ENCODE measurements around the gene MYBPH. TPM values are rescaled to one million over a fixed set of nuclear protein-coding genes. Genes with fewer than 3 reads are reported as not detected.

Gene MYBPH
- total RNA-seq, 4 donors from 2014 or later = not detected

DNA sequence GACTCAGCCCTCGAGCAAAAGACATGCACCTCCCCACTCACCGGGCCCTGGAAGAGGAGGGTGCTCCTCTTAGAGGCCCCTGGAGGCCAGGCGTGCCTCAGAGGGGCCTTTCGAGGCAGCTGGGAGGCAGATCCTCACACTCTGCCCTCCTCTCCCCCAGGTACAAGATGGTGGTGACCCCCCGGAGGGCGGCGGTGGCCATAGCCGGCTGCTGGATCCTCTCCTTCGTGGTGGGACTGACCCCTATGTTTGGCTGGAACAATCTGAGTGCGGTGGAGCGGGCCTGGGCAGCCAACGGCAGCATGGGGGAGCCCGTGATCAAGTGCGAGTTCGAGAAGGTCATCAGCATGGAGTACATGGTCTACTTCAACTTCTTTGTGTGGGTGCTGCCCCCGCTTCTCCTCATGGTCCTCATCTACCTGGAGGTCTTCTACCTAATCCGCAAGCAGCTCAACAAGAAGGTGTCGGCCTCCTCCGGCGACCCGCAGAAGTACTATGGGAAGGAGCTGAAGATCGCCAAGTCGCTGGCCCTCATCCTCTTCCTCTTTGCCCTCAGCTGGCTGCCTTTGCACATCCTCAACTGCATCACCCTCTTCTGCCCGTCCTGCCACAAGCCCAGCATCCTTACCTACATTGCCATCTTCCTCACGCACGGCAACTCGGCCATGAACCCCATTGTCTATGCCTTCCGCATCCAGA, 10.4 kb downstream of the MYBPH start:
- H3K9me3 ChIP-seq = no peaks in the 10 kb centered on the region
- H3K36me3 ChIP-seq = no peaks in the 10 kb centered on the region
- WGBS, 2 donors = 92 to 93% methylated on average over 16 to 21 of the region's 28 CpGs
- DNase-seq (ENCODE audit: low spot score in 2 of 2) = no peak
- no peaks in the 10 kb centered on the region for H3K27me3 ChIP-seq
- TF ChIP-seq POLR2A (IDR thresholded peaks at IDR 0.05) (no peak), EP300 (IDR thresholded peaks at IDR 0.05) (no peak)
- TF ChIP-seq, protein P1, sequence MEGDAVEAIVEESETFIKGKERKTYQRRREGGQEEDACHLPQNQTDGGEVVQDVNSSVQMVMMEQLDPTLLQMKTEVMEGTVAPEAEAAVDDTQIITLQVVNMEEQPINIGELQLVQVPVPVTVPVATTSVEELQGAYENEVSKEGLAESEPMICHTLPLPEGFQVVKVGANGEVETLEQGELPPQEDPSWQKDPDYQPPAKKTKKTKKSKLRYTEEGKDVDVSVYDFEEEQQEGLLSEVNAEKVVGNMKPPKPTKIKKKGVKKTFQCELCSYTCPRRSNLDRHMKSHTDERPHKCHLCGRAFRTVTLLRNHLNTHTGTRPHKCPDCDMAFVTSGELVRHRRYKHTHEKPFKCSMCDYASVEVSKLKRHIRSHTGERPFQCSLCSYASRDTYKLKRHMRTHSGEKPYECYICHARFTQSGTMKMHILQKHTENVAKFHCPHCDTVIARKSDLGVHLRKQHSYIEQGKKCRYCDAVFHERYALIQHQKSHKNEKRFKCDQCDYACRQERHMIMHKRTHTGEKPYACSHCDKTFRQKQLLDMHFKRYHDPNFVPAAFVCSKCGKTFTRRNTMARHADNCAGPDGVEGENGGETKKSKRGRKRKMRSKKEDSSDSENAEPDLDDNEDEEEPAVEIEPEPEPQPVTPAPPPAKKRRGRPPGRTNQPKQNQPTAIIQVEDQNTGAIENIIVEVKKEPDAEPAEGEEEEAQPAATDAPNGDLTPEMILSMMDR (IDR thresholded peaks at IDR 0.05) = no peak
- H3K27ac ChIP-seq = no peak overlapping the region
- H3K4me1 ChIP-seq = peaks cover 0 to 4% (median 0%) of the 10 kb centered on the region in 4 donors
- no peak overlapping the region for H3K4me3 ChIP-seq

DNA sequence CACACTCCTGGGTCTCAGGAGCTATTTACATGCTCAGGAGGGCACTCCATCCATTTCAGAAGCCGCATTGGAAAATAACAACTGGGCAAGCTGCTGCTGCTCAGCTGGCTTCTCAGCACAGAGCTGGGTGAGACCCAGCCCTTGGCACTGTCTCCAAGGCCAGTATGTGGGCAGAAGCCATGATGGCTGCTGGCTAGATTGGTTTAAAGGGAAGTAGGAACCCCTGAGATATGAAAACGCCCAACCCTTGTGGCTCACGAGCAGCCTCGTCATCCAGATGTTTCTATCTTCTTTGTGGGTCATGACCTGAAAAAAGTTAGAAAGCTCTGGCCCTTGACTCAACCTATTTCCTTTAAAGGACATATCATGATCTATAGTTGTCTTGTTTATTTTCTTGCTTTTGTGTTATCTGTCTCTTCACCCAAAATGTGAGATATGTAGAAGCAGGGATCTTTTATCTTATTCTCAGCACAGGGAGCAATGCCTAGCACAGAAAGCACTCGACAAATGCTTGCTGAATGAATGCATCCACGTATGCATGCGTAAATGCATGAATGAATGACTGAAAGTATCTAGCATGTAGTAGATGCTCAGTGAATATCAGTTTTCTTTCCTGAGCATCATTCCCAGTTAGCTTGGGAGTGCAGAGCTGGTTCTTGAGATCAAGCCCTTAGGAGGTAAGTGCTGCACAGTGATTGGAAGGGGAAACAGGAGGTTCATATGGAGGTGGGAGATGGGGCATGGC, 11.6 kb downstream of the MYBPH start:
- 64 to 70% methylated on average over 7 of the region's 7 CpGs for WGBS, 2 donors
- no peak for DNase-seq (ENCODE audit: low spot score in 2 of 2)
- Histone ChIP-seq H3K27ac (no peak overlapping the region), H3K4me3 (no peak overlapping the region), H3K36me3 (no peaks in the 10 kb centered on the region), H3K4me1 (peaks cover 0 to 4% (median 0%) of the 10 kb centered on the region in 4 donors), H3K27me3 (no peaks in the 10 kb centered on the region), H3K9me3 (no peaks in the 10 kb centered on the region)
- TF ChIP-seq POLR2A (IDR thresholded peaks at IDR 0.05) = no peak
- TF ChIP-seq EP300 (IDR thresholded peaks at IDR 0.05) = no peak
- TF ChIP-seq, protein P1 (IDR thresholded peaks at IDR 0.05) = no peak

DNA sequence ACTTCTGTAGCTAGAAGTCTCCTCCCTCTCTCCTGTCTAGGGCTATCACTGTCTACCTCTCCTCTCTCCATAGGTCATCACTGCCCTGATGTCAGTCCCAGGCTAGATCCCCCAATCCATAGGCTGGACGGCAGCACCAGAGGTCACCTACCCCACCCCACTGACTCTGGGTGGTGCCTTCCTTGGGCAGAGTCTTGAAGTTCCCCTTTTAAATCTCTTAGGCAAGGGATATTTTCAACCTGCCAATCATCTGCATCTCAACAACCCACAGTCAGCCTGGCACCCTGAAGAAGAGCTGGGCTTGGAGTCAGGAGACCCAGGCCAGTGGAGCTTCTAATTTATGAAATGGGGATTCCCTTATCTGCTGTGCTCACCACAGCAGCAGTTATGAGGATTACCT, 13.2 kb downstream of the MYBPH start:
- Histone ChIP-seq H3K27ac (no peak overlapping the region), H3K36me3 (no peaks in the 10 kb centered on the region), H3K9me3 (peaks cover 0 to 8% (median 0%) of the 10 kb centered on the region in 4 donors), H3K4me1 (peaks cover 0 to 4% (median 0%) of the 10 kb centered on the region in 4 donors), H3K27me3 (no peaks in the 10 kb centered on the region), H3K4me3 (no peak overlapping the region)
- TF ChIP-seq POLR2A (IDR thresholded peaks at IDR 0.05) = no peak
- TF ChIP-seq, protein P1 (IDR thresholded peaks at IDR 0.05) = no peak
- TF ChIP-seq EP300 (IDR thresholded peaks at IDR 0.05) = no peak
- 50 to 71% methylated on average over 1 of the region's 1 CpG for WGBS, 2 donors
- DNase-seq (ENCODE audit: low spot score in 2 of 2) = no peak

DNA sequence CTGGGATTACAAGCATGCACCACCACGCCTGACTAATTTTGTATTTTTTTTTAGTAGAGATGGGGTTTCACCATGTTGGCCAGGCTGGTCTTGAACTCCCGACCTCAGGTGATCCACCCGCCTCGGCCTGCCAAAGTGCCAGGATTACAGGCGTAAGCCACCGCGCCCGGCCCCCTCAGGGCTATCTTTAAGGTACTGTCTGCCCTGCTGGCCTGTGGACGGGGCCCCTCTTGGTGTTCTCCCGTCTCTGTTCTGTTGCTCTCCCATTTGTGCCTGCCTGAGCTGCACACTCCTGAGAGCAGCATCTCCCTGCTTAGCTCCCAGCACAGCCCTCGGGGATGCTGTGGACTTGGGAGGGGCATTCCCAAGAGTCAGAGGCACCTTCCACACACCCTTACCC, 13.9 kb downstream of the MYBPH start:
- Histone ChIP-seq H3K27ac (no peak overlapping the region), H3K4me3 (no peak overlapping the region), H3K27me3 (no peaks in the 10 kb centered on the region), H3K4me1 (no peaks in the 10 kb centered on the region), H3K36me3 (no peaks in the 10 kb centered on the region), H3K9me3 (peaks cover 0 to 8% (median 0%) of the 10 kb centered on the region in 4 donors)
- 90 to 95% methylated on average over 11 of the region's 11 CpGs for WGBS, 2 donors
- DNase-seq (ENCODE audit: low spot score in 2 of 2) = no peak
- TF ChIP-seq EP300 (IDR thresholded peaks at IDR 0.05) (no peak), POLR2A (IDR thresholded peaks at IDR 0.05) (no peak)

DNA sequence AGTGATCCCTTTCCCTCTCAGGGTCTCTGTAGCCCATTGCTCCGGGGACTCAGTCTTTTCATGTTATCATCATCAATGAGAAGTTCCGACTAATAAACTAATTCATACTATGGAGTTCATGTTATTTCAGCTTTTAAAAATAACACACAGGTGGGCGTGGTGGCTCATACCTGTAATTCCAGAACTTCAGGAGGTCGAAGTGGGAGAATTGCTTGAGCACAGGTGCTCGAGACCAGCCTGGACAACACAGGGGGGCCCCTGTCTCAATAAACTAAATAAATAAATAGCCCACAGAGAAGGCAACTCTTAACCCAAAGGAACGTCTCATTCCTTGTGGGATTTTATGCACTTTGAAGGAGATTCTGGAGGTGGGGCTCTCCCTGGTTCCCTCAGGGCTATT, 14.5 kb downstream of the MYBPH start:
- H3K27ac ChIP-seq = no peak overlapping the region
- WGBS, 2 donors = 70 to 74% methylated on average over 6 of the region's 6 CpGs
- TF ChIP-seq EP300 (IDR thresholded peaks at IDR 0.05) (no peak), POLR2A (IDR thresholded peaks at IDR 0.05) (no peak)
- TF ChIP-seq, protein P1 (IDR thresholded peaks at IDR 0.05) = no peak
- H3K27me3 ChIP-seq = no peaks in the 10 kb centered on the region
- H3K4me1 ChIP-seq = no peaks in the 10 kb centered on the region
- DNase-seq (ENCODE audit: low spot score in 2 of 2) = no peak
- H3K9me3 ChIP-seq = peaks cover 0 to 8% (median 0%) of the 10 kb centered on the region in 4 donors
- no peaks in the 10 kb centered on the region for H3K36me3 ChIP-seq
- H3K4me3 ChIP-seq = no peak overlapping the region
